ENCODE results near the gene SEPTIN7.

DNA sequence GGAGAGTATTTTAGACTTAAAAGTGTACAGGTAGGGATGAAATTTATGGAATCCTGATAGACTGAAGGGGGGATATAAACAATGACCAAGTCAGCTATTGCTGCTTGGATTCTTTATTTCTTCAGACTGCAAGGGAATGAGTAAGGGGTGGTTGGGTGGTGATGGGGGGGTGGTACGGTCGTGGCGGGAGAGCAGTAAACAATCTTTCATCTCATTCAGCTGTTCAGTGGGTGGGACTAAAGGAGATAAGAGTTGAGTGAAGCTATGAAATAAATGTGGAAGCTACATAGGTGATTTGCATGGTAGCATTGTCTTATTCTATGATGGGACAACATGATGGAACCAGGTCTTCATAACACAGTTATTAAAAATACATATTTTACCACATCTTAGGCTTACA lies 1.8 kb downstream of the SEPTIN7 start:
- TF ChIP-seq, protein P1, sequence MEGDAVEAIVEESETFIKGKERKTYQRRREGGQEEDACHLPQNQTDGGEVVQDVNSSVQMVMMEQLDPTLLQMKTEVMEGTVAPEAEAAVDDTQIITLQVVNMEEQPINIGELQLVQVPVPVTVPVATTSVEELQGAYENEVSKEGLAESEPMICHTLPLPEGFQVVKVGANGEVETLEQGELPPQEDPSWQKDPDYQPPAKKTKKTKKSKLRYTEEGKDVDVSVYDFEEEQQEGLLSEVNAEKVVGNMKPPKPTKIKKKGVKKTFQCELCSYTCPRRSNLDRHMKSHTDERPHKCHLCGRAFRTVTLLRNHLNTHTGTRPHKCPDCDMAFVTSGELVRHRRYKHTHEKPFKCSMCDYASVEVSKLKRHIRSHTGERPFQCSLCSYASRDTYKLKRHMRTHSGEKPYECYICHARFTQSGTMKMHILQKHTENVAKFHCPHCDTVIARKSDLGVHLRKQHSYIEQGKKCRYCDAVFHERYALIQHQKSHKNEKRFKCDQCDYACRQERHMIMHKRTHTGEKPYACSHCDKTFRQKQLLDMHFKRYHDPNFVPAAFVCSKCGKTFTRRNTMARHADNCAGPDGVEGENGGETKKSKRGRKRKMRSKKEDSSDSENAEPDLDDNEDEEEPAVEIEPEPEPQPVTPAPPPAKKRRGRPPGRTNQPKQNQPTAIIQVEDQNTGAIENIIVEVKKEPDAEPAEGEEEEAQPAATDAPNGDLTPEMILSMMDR (conservative IDR thresholded peaks at IDR 0.05; ENCODE audit: low read depth, low read length) = no peak
- no peak for TF ChIP-seq EZH2 (IDR thresholded peaks at IDR 0.05; ENCODE audit: low read length, unreplicated experiment)

Data from PC-3 (cell line).